Erythroblast (primary cell): Measurements from ENCODE around the gene HMGA1.

Experiments
- GATA1 ChIP-seq: IDR thresholded peaks from 2 replicates; pipeline ENCODE4 v1.6.1; 2011; ENCODE audit warnings: low read depth, mild to moderate bottlenecking, control low read depth, low read length, moderate library complexity
- POLR2A ChIP-seq: IDR thresholded peaks from 2 replicates; pipeline ENCODE4 v1.6.1; 2011; ENCODE audit warnings: mild to moderate bottlenecking, low read length

GRCh38 chr6:34201455-34202107, 35.1 kb upstream of the HMGA1 start:
- TF ChIP-seq POLR2A (no peak), GATA1 (no peak)
